GM19372 (cell line): ENCODE data around the gene AKR7A2.
"Not testable (repeated sequence)": the region's sequence is repeated elsewhere in the genome, so short reads cannot be mapped to it uniquely, and the experiment has no call there.

Experiments
- ATAC-seq: cut with Tn5 transposase; IDR thresholded peaks from one replicate; pipeline ENCODE4 v1.9.1; 2021; ENCODE audit warnings: mild to moderate bottlenecking, low read depth, moderate library complexity; ENCODE audit not compliant: unreplicated experiment

The AKR7A2 gene

DNA sequence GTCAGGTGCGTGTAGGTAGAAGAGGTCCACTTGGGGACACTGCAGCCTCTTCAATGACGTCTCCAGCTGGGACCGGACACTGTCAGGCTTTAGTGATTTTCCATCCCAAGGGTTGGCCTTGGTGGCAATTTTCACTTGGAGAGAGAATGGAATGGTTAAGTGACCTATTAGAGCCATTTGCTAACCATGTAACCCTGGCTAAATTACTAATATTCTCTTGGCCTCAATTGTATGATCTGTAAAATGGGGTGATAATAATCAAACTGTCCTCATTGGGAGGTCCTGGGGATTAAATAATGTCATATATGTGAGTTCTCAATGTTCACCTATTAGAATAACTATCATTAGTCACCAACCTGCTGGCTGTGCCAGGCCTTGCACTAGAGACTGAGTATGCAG is 3.4 kb downstream of the AKR7A2 start:
- no peak for ATAC-seq

- no peak for ATAC-seq
Observed at GRCh38 chr1:19307794-19308508, 4.0 kb downstream of the AKR7A2 start.

- no peak for ATAC-seq
Observed at GRCh38 chr1:19306941-19307340, 5.0 kb downstream of the AKR7A2 start.

DNA sequence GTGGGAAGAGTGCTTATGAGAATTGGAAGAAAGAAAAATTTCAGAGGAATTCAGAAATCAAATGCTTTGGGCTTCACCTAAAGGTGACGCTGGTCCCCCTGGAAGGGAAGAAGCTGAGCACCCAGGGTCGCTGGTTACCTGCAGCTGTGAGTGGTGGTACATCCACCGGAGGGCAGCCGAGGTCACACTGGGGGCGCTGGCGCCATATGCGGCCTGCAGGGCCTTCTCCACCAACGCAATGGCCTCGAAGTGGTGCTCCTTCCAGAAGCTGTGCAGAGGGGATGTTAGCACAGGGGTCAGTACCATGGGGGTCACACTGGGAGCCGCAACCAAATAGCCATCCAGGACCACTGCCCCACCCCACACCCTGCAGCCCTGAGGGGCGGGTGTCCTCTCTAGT is 6.1 kb downstream of the AKR7A2 start:
- no peak for ATAC-seq

DNA sequence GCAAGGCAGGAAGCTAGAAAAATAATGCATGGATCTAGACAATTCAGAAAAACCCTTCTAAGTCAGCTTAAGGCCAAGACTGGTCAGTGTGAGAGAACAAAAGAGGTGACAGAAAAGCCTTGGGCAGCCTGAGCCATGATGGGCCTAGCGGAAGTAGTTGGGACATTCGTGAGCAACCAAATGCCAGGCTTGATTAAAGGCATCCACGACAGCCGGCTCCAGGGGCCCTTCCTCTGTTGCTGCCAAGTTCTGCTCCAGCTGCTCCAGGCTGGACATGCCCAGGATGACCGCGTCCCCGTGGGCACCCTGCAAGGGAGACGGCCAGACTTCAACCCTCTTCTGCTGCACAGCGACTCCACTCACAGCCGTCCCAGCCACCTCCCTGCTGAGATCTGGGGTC is 7.9 kb downstream of the AKR7A2 start:
- ATAC-seq = not testable (repeated sequence)

DNA sequence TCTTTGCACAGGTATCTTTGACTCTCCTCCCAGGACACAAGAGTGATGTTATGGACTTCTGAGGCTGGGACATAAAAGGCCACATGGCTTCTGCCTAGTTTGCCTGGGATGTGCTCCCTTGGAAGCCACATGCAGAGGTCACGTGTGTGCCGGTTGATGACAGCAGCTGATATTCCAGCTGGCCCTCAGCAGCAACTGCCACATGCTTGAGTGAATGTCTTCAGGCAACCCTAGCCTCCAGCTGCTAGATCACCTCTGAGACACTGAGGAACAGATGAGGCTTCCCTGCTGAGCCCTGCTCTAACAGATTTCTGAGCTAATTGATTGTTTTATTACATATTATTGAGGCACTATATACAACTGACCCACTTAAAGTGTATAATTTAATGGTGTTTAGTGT is 11.7 kb downstream of the AKR7A2 start:
- ATAC-seq = no peak

DNA sequence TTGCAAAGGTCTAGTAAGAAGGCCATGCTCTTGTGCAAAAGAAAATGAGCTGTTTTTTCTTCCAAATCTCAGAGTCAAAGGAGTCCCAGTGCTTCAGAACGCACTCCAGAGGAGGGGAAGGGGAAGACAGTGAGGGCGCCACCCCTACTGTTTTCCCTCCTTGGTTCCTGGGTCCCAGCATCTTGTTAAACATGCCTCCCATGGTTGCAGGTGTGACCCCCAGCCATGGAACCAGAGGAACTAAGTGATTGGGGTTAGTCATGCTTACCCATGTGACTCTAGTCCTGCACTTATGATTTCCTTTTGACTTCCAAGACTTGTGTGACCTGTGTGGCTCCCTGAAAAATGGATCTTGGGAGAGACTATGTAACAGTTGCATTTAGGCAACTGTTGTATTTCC is 17.3 kb downstream of the AKR7A2 start:
- no peak for ATAC-seq

DNA sequence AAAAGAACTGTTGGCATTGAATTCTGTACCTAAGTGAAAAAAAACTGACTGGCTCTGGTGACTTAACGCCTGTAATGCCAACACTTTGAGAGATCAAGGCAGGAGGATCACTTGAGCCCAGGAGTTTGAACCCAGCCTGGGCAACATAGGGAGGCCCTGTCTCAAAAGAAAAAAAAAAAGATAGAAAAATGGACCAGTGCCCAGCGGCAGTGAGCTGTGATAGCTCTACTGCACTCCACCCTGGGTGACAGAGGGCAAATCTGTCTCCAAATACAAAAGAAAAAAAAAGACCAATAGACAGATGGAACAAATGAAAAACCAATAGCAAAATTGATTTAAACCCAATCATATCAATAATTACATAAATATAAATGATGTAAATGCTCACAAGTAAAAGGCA is 22.7 kb downstream of the AKR7A2 start:
- ATAC-seq = no peak

DNA sequence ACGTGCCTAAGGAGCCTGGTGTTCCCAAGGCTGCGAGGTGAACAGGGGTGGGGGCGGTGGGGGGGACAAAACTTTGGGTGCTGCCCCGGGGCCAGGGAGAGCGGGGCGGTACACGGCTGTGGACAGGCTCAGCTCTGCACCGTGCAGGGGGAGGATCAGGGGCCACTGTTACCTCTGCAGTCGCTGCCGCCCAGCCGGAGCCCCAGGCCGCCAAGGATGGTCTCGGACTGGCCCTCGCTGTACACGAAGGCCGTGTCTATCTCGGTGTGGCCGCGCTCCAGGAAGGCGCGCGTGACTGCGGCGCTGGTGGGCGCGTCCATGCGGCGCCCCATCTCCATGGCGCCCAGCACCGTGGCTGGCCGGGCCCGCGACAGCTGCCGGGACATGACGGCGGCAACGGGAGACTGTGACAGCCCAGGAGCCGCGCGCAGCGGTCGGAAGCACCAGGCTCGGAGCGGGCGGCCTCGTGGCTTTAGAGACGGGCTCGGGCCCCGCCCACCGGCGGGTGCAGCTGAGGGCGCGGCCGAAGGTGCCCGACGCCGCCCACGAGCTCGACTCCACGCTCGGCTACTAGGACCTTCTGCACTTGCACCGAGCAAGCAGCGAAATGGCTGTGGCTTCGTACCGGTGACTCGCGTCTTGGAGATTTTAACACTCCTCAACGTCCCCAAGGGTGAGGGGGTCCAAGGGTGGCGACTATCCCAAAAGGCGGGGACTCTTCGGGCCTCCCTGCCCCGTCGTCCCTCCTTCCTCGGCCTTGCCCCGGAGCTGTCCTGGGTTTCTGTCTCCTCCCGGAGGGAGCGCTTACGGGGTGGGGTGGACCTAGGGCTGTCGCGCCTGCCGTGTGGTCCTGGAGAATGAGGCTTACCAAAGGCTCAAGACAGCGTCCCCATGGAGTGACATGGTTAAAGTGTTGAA is 23.4 kb downstream of the AKR7A2 start, which contains the start of gene AKR7A3:
AKR7A3 (minus strand) TSS at position 447 of the 918 bp plus-strand sequence; CDS start at position 386, 61 bp downstream.
- ATAC-seq = not testable (repeated sequence)

GRCh38 chr1:19287436-19288185 is 24.3 kb downstream of the AKR7A2 start:
- no peak for ATAC-seq

GRCh38 chr1:19285807-19286206 is 26.1 kb downstream of the AKR7A2 start:
- not testable (repeated sequence) for ATAC-seq

DNA sequence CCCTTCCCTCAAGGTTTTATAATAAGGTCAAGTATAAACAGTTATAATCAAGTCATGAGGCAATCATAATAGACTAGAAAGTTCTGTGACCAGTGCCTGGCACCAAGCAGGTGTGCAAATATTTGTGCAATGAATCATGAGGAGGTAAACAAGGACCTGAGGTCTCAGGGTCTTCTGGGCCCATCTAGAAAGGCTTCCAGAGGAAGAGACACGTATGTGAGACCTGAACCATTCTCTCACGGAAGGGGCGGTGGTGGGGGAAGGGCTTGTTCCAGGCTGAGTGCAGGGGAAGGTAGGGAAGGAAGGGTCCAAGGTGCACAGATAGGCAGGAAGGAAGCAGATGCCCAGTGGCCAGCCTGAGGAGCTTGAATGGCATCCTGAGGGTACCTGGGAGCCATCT is 26.6 kb downstream of the AKR7A2 start:
- ATAC-seq = not testable (repeated sequence)

DNA sequence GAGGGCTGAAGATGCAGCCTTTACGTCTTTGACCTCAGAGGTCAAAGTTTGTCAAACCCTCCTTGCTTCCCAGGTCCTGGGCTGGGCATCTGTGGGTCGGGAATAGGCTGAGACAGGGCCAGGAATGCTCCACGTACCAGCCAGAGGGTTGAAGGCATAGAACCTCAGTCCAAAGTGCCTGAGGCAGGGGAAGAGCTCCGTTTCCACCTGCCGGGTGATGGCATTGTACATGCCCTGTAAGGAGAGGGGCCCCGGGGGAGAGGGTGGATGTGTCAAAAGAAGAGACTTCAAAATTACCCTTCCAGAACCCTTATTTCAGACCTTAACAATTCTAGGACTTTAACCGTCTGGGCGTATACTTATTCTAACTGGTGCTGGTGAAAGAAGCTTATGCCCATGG is 27.1 kb downstream of the AKR7A2 start:
- no peak for ATAC-seq

DNA sequence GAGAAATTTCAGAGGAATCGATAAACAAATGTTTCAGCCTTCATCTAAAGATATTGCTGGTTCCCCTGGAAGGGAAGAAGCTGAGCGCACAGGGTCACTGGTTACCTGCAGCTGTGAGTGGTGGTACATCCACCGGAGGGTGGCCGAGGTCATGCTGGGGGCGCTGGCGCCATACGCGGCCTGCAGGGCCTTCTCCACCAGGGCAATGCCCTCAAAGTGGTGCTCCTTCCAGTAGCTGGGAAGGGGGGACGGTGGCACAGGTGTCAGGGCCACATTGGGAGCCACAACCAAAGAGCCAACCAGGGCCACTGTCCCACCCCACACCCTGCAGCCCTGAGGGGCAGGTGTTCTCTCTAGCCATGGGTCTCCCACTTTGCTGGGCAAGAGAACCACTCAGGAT is 28.1 kb downstream of the AKR7A2 start:
- ATAC-seq = no peak

DNA sequence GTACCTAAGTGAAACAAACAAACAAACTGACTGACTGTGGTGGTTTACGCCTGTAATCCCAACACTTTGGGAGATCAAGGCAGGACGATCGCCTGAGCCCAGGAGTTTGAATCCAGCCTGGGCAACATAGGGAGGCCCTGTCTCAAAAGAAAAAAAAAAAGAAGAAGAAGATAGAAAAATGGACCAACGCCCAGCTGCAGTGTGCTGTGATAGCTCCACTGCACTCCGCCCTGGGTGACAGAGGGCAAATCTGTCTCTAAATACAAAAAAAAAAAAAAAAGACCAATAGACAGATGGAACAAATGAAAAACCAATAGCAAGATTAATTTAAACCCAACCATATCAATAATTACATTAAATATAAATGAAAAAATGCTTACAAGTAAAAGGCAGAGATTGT is 37.3 kb downstream of the AKR7A2 start:
- ATAC-seq = no peak

DNA sequence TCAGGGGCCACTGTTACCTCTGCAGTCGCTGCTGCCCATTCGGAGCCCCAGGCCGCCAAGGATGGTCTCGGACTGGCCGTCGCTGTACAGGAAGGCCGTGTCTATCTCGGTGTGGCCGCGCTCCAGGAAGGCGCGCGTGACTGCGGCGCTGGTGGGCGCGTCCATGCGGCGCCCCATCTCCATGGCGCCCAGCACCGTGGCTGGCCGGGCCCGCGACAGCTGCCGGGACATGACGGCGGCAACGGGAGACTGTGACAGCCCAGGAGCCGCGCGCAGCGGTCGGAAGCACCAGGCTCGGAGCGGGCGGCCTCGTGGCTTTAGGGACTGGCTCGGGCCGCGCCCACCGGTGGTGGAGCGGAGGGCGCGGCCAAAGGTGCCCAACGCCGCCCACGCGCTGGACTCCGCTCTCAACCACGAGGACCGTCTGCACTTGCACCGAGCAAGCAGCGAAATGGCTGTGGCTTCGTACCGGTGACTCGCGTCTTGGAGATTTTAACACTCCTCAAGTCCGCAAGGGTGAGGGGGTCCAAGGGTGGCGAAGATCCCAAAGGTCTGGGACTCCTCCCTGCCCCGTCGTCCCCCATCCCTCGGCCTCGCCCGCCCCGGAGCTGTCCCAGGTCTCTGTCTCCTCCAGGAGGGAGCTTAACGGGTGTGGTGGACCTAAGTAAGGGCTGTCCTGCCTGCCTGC is 38.0 kb downstream of the AKR7A2 start:
- ATAC-seq = not testable (repeated sequence)

- ATAC-seq = no peak
Observed at GRCh38 chr1:19273106-19273843, 38.7 kb downstream of the AKR7A2 start.

DNA sequence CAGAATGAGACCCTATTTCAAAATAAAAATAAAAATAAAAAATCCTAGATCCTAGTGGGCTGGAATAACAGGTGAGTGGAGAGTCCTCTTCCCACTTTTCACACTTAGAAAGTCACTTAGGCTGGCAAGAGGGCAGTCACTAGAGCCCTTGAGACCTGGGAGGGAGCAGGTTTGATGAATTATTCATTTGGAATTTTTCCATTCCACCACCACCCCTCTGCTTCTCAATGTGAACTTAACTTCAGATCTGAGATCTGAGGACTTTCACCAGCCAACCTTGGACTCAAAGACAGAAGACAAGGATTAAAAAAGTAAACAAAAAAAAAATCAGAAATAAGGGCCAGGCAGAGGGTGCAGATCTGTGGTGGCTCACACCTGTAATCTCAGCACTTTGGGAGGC is 39.9 kb downstream of the AKR7A2 start:
- no peak for ATAC-seq

DNA sequence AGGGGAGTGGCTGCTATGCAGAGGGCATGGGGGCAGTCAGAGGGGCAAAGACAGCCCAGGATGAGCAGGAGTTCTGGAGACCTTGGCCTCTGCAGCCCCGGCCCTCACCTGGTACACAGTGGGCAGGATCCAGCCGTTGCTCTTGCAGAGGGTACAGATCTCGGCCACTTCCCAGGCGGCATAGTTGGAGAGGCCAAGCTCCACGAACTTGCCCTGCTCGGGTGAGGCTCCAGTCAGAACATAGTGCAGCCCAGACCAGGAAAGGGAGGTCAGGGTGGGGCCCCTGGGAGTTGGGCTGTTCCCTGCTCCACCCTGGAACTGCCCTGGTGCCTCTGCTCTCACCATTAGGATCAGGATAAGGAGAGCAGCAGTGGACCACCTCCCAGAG is 41.6 kb downstream of the AKR7A2 start:
- ATAC-seq = not testable (repeated sequence)
